ENCODE results near the gene SPEG.

The SPEG gene

DNA sequence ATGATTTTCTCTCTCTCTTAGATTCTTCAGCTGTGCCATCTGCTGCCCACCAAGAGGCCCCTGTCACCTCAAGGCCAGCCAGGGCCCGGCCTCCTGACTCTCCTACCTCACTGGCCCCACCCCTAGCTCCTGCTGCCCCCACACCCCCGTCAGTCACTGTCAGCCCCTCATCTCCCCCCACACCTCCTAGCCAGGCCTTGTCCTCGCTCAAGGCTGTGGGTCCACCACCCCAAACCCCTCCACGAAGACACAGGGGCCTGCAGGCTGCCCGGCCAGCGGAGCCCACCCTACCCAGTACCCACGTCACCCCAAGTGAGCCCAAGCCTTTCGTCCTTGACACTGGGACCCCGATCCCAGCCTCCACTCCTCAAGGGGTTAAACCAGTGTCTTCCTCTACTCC lies 54.7 kb downstream of the SPEG start:
- no peak overlapping the region for H3K4me2 ChIP-seq (ENCODE audit: low read length)
- H2AFZ ChIP-seq (ENCODE audit: low read depth, low read length) = no peak overlapping the region
- H3K9me3 ChIP-seq (ENCODE audit: insufficient read depth, low read length) = no peaks in the 10 kb centered on the region

GRCh38 chr2:219490186-219490585 lies 55.5 kb downstream of the SPEG start:
- H3K27me3 ChIP-seq (ENCODE audit: low read depth, low read length) = peaks cover 7% of the 10 kb centered on the region; the same call in 1 of the 2 replicates
- H3K4me2 ChIP-seq (ENCODE audit: low read length) = no peak overlapping the region
- H3K27ac ChIP-seq (ENCODE audit: low read length) = no peak overlapping the region
- H3K4me3 ChIP-seq (ENCODE audit: low read length) = no peak overlapping the region
- no peaks in the 10 kb centered on the region for H3K9me3 ChIP-seq (ENCODE audit: insufficient read depth, low read length)
- no peaks in the 10 kb centered on the region for H3K79me2 ChIP-seq (ENCODE audit: low read length)
- H3K36me3 ChIP-seq (replicated peaks; ENCODE audit: low read depth, low read length) = no peaks in the 10 kb centered on the region
- H3K9ac ChIP-seq (ENCODE audit: low read length) = no peak overlapping the region
- H4K20me1 ChIP-seq (ENCODE audit: insufficient read depth, low read length) = no peaks in the 10 kb centered on the region
- no peak for TF ChIP-seq EZH2phosphoT487 (IDR thresholded peaks at IDR 0.05; ENCODE audit: low read depth)
- no peak for TF ChIP-seq CTCF (IDR thresholded peaks at IDR 0.05; ENCODE audit: low read depth, low read length)
- H3K4me1 ChIP-seq (ENCODE audit: low read length) = no peaks in the 10 kb centered on the region
- H2AFZ ChIP-seq (ENCODE audit: low read depth, low read length) = no peak overlapping the region

More for the DNA sequence above, 54.7 kb downstream of the SPEG start:
- H4K20me1 ChIP-seq (ENCODE audit: insufficient read depth, low read length) = no peaks in the 10 kb centered on the region
- no peak overlapping the region for H3K4me3 ChIP-seq (ENCODE audit: low read length)
- H3K36me3 ChIP-seq (replicated peaks; ENCODE audit: low read depth, low read length) = no peaks in the 10 kb centered on the region
- H3K4me1 ChIP-seq (ENCODE audit: low read length) = no peaks in the 10 kb centered on the region
- TF ChIP-seq CTCF (IDR thresholded peaks at IDR 0.05; ENCODE audit: low read depth, low read length) (no peak), EZH2phosphoT487 (IDR thresholded peaks at IDR 0.05; ENCODE audit: low read depth) (no peak)
- H3K27me3 ChIP-seq (ENCODE audit: low read depth, low read length) = no peaks in the 10 kb centered on the region
- H3K27ac ChIP-seq (ENCODE audit: low read length) = no peak overlapping the region
- no peak overlapping the region for H3K9ac ChIP-seq (ENCODE audit: low read length)
- no peaks in the 10 kb centered on the region for H3K79me2 ChIP-seq (ENCODE audit: low read length)

GRCh38 chr2:219490600-219491130 lies 56.0 kb downstream of the SPEG start:
- Histone ChIP-seq H3K36me3 (replicated peaks; ENCODE audit: low read depth, low read length) (no peaks in the 10 kb centered on the region), H2AFZ (ENCODE audit: low read depth, low read length) (no peak overlapping the region), H3K27ac (ENCODE audit: low read length) (no peak overlapping the region), H3K4me2 (ENCODE audit: low read length) (no peak overlapping the region), H3K4me3 (ENCODE audit: low read length) (no peak overlapping the region), H4K20me1 (ENCODE audit: insufficient read depth, low read length) (no peaks in the 10 kb centered on the region), H3K9ac (ENCODE audit: low read length) (no peak overlapping the region), H3K9me3 (ENCODE audit: insufficient read depth, low read length) (no peaks in the 10 kb centered on the region), H3K4me1 (ENCODE audit: low read length) (peaks cover 3% of the 10 kb centered on the region; the same call in 1 of the 2 replicates), H3K27me3 (ENCODE audit: low read depth, low read length) (peaks cover 8% of the 10 kb centered on the region; the same call in 1 of the 2 replicates), H3K79me2 (ENCODE audit: low read length) (no peaks in the 10 kb centered on the region)
- TF ChIP-seq CTCF (IDR thresholded peaks at IDR 0.05; ENCODE audit: low read depth, low read length) (no peak), EZH2phosphoT487 (IDR thresholded peaks at IDR 0.05; ENCODE audit: low read depth) (no peak)

DNA sequence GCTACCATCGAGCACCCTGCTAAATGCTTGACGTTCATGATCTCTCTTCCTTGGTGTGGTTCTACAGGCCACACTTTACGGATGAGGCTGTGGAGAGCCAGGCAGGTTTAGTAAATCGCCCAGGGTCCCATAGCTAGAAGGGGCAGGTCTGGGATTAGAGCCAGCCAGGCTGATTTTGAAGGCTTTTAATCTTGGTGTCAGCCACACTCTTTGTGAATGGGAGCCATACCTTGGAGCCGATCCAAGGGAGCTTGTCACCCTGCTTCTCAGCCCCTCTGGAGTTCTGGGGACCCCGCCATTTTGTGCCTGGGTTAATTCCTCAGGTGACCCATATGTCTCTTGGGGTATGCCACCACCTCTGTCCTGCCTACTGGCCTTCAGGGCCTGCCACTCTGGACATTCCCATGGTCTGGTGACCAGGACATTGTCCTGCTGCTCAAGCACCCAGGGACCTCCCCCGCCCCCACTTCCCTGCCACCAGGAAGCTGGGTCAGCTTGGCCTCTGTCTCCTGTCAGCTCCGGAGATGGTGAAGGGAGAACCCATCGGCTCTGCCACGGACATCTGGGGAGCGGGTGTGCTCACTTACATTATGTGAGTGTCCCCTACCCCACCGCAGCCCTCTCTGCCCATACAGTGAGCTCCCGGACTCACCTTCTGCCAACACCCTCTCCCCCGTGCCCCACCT lies 56.8 kb downstream of the SPEG start:
- Histone ChIP-seq H3K4me1 (ENCODE audit: low read length) (peaks cover 4% of the 10 kb centered on the region; the same call in 1 of the 2 replicates), H3K27me3 (ENCODE audit: low read depth, low read length) (peaks cover 8% of the 10 kb centered on the region; the same call in 1 of the 2 replicates), H3K9ac (ENCODE audit: low read length) (no peak overlapping the region), H4K20me1 (ENCODE audit: insufficient read depth, low read length) (no peaks in the 10 kb centered on the region), H3K79me2 (ENCODE audit: low read length) (no peaks in the 10 kb centered on the region), H3K4me3 (ENCODE audit: low read length) (no peak overlapping the region), H3K36me3 (replicated peaks; ENCODE audit: low read depth, low read length) (no peaks in the 10 kb centered on the region), H3K27ac (ENCODE audit: low read length) (no peak overlapping the region), H2AFZ (ENCODE audit: low read depth, low read length) (no peak overlapping the region), H3K4me2 (ENCODE audit: low read length) (no peak overlapping the region), H3K9me3 (ENCODE audit: insufficient read depth, low read length) (no peaks in the 10 kb centered on the region)
- TF ChIP-seq CTCF (IDR thresholded peaks at IDR 0.05; ENCODE audit: low read depth, low read length) = no peak
- TF ChIP-seq EZH2phosphoT487 (IDR thresholded peaks at IDR 0.05; ENCODE audit: low read depth) = no peak

Measured in OCI-LY3 (cell line).